ENCODE measurements around the gene B3GAT3. TPM values are rescaled to one million over a fixed set of nuclear protein-coding genes. Genes with fewer than 3 reads are reported as not detected.

Gene B3GAT3
- total and polyA plus RNA-seq, 10 of the 15 experiments (the other 5 are each of a cell fraction or from before 2014, with no cell fraction given), result 0.31 to 52.7 (median 29.8) TPM

DNA sequence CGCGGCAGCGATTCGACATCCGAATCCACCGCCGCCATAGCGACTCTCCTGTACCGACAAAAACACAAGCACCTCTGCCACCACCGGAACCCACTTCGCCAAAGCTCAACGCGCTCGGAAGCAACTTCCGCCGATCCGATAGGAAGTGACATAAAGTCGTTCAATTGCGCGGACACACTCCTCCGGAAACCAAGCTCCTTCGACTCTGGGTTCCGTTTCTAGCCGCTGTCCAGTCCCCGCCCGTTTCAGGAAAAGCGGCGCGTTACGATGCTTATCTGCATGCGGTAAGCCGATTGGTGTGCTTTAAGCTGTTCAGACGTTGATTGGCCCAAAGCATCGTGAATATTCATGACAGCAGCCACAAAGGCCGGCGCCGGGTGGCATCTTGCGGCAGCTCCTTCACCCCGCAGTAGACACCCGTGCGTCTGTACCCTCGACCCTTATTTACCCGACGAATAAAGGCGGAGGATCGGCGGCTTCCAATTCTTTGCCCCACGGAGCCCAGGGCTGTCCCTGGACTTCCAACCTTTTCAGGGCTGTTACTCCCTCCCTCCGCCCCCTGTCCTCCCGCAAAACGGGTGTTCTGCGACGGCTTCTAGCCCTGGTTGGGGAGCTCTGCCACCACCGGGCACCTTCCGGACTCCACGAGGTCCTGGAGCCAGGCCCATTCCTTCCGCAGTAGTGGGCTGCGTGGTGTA, 30.2 kb downstream of the B3GAT3 start, which contains the start of gene TUT1 (continued):
- TF ChIP-seq, protein P1, sequence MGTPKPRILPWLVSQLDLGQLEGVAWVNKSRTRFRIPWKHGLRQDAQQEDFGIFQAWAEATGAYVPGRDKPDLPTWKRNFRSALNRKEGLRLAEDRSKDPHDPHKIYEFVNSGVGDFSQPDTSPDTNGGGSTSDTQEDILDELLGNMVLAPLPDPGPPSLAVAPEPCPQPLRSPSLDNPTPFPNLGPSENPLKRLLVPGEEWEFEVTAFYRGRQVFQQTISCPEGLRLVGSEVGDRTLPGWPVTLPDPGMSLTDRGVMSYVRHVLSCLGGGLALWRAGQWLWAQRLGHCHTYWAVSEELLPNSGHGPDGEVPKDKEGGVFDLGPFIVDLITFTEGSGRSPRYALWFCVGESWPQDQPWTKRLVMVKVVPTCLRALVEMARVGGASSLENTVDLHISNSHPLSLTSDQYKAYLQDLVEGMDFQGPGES (IDR thresholded peaks at IDR 0.05), result peak; percentile 73
- TF ChIP-seq CBFB (IDR thresholded peaks at IDR 0.05; ENCODE audit: low read depth) (peak; percentile 55; the same call in 1 of the 2 replicates), GATAD2B (conservative IDR thresholded peaks at IDR 0.05; ENCODE audit: low read depth) (no peak), MXI1 (IDR thresholded peaks at IDR 0.05; ENCODE audit: low read depth, low read length) (peak; percentile 92), RAD51 (IDR thresholded peaks at IDR 0.05) (peak; percentile 39; the same call in 1 of the 2 replicates), JUND (IDR thresholded peaks at IDR 0.05; ENCODE audit: low read depth, low read length) (no peak), TCF12 (IDR thresholded peaks at IDR 0.05; ENCODE audit: low read depth, low read length) (peak; percentile 62; the same call in 1 of the 2 replicates), CBX5 (IDR thresholded peaks at IDR 0.05; ENCODE audit: low read depth) (0 out of 2 replicates have a peak, but pooled peaks have one; percentile 80), SREBF2 (IDR thresholded peaks at IDR 0.05; ENCODE audit: low read length) (peak; percentile 65; the same call in 1 of the 2 replicates), HDAC6 (IDR thresholded peaks at IDR 0.05; ENCODE audit: unreplicated experiment) (no peak), WRNIP1 (IDR thresholded peaks at IDR 0.05; ENCODE audit: borderline replicate concordance, low read depth, low read length) (peak; percentile 98), MEF2A (IDR thresholded peaks at IDR 0.05; ENCODE audit: insufficient read depth, low read depth, low read length) (peak; percentile 67; the same call in 1 of the 2 replicates), NR2C2 (IDR thresholded peaks at IDR 0.05; ENCODE audit: borderline replicate concordance, control insufficient read depth, insufficient read length, low read depth) (no peak), TBL1XR1 (IDR thresholded peaks at IDR 0.05; ENCODE audit: low read depth, low read length) (peak; percentile 59; the same call in 1 of the 2 replicates), MYB (IDR thresholded peaks at IDR 0.05; ENCODE audit: borderline replicate concordance, low read depth, low read length) (no peak), FOXM1 (IDR thresholded peaks at IDR 0.05; ENCODE audit: low read depth, low read length) (no peak), LARP7 (IDR thresholded peaks at IDR 0.05) (peak; percentile 65; the same call in 1 of the 2 replicates), ZSCAN29 (IDR thresholded peaks at IDR 0.05) (peak; percentile 7; the same call in 1 of the 2 replicates)
- TF ChIP-seq, protein P2, sequence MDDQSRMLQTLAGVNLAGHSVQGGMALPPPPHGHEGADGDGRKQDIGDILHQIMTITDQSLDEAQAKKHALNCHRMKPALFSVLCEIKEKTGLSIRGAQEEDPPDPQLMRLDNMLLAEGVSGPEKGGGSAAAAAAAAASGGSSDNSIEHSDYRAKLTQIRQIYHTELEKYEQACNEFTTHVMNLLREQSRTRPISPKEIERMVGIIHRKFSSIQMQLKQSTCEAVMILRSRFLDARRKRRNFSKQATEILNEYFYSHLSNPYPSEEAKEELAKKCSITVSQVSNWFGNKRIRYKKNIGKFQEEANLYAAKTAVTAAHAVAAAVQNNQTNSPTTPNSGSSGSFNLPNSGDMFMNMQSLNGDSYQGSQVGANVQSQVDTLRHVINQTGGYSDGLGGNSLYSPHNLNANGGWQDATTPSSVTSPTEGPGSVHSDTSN (IDR thresholded peaks at IDR 0.05; ENCODE audit: insufficient replicate concordance, low read depth, low read length), result no peak
- TF ChIP-seq, protein P3, sequence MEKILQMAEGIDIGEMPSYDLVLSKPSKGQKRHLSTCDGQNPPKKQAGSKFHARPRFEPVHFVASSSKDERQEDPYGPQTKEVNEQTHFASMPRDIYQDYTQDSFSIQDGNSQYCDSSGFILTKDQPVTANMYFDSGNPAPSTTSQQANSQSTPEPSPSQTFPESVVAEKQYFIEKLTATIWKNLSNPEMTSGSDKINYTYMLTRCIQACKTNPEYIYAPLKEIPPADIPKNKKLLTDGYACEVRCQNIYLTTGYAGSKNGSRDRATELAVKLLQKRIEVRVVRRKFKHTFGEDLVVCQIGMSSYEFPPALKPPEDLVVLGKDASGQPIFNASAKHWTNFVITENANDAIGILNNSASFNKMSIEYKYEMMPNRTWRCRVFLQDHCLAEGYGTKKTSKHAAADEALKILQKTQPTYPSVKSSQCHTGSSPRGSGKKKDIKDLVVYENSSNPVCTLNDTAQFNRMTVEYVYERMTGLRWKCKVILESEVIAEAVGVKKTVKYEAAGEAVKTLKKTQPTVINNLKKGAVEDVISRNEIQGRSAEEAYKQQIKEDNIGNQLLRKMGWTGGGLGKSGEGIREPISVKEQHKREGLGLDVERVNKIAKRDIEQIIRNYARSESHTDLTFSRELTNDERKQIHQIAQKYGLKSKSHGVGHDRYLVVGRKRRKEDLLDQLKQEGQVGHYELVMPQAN (conservative IDR thresholded peaks at IDR 0.05), result 0 out of 2 replicates have a peak, but pooled peaks have one; percentile 59
- TF ChIP-seq, protein P4, sequence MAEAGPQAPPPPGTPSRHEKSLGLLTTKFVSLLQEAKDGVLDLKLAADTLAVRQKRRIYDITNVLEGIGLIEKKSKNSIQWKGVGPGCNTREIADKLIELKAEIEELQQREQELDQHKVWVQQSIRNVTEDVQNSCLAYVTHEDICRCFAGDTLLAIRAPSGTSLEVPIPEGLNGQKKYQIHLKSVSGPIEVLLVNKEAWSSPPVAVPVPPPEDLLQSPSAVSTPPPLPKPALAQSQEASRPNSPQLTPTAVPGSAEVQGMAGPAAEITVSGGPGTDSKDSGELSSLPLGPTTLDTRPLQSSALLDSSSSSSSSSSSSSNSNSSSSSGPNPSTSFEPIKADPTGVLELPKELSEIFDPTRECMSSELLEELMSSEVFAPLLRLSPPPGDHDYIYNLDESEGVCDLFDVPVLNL (IDR thresholded peaks at IDR 0.05; ENCODE audit: low read depth, low read length), result no peak
